ENCODE results near the gene ZHX3.

ZHX3 gene

GRCh38 chr20:41307021-41307420 is 10.5 kb downstream of the ZHX3 start:
- TF ChIP-seq, protein P1, sequence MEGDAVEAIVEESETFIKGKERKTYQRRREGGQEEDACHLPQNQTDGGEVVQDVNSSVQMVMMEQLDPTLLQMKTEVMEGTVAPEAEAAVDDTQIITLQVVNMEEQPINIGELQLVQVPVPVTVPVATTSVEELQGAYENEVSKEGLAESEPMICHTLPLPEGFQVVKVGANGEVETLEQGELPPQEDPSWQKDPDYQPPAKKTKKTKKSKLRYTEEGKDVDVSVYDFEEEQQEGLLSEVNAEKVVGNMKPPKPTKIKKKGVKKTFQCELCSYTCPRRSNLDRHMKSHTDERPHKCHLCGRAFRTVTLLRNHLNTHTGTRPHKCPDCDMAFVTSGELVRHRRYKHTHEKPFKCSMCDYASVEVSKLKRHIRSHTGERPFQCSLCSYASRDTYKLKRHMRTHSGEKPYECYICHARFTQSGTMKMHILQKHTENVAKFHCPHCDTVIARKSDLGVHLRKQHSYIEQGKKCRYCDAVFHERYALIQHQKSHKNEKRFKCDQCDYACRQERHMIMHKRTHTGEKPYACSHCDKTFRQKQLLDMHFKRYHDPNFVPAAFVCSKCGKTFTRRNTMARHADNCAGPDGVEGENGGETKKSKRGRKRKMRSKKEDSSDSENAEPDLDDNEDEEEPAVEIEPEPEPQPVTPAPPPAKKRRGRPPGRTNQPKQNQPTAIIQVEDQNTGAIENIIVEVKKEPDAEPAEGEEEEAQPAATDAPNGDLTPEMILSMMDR (conservative IDR thresholded peaks at IDR 0.05; ENCODE audit: low read length), result no peak
- no peak overlapping the region for H3K4me3 ChIP-seq (ENCODE audit: low read length)
- DNase-seq (ENCODE audit: low read depth), result no peak

DNA sequence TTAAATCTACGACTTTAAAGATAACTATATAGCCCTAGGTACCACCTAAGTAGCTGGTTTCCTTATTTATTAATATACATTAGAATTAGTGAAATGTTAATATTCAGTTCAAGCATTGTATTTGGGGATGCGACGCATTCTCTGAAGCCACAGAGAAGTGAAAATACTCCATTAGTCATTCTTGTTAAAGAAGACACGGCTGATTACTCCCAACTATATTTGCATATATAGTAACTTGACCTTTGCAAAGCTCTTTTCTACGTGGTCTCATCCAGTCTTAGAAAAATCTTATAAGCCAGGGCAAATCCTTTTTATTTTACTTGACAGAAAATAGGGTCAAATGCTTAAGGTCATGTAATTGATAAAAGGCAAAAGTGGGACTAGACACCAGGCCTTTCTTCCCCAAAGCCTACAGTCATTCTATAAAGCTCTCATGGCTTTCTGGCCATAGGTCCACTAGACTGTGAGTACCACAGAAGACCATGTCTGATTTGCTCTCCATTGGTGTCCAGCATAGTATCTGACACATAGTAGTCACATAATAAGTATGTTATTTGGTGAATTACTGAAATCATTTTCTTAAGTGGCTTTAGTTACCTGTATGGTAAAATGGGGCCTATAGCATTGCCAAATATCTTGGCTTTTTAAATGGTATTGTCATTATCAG is 11.3 kb downstream of the ZHX3 start:
- H3K4me3 ChIP-seq (ENCODE audit: low read length), result no peak overlapping the region
- no peak for DNase-seq (ENCODE audit: low read depth)
- TF ChIP-seq, protein P1 (conservative IDR thresholded peaks at IDR 0.05; ENCODE audit: low read length), result no peak

DNA sequence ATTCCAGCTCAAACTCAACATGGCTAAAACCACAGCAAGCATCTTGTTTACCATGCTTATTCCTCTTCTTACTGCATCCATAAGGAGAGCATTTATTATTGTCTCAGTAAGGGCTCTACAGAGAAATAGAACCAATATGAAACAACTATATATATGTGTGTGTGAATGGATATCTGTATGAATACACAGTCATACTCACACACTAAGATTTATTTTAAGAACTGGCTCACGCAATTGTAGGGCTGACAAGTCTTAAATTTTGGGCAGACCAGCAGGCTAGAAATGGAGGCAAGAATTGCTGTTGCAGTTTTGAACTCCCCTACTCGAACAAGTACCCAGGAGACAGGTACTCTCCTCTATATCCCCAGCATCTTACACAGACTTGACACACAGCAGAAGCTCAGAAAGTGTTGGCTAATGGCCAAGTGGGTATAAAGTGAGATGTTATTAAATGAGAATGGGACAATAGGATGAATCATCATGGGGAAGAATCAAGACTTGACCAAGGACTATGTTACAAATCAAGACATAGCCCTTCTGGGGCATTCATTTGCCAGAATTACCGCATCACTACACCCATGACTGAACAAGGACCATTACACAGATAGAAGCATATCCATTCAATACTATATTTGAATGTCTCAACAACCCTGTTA is 13.0 kb downstream of the ZHX3 start:
- no peak for DNase-seq (ENCODE audit: low read depth)
- H3K4me3 ChIP-seq (ENCODE audit: low read length), result no peak overlapping the region
- TF ChIP-seq, protein P1 (conservative IDR thresholded peaks at IDR 0.05; ENCODE audit: low read length), result no peak

DNA sequence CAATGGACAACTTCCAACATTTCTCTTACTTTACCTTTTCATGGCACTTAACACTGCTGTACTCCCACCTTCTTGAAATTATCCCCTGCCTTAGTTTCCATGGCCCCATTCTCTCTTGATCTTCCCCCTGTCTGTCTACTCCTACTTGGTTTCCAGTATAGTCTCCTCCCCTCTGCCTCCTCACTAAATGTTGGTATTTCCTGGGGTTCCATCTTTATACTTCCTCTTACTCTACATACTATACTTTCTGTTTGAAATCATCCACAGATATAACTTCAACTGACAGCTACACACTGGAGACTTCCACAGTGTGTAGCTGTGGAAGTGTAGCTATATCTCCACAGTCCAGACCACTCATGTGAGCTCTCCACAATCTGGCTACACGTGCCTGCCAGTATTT is 13.5 kb downstream of the ZHX3 start:
- DNase-seq (ENCODE audit: low read depth), result no peak
- no peak overlapping the region for H3K4me3 ChIP-seq (ENCODE audit: low read length)
- TF ChIP-seq, protein P1 (conservative IDR thresholded peaks at IDR 0.05; ENCODE audit: low read length), result no peak

GRCh38 chr20:41300886-41301285 is 16.6 kb downstream of the ZHX3 start:
- no peak overlapping the region for H3K4me3 ChIP-seq (ENCODE audit: low read length)
- DNase-seq (ENCODE audit: low read depth), result no peak
- TF ChIP-seq, protein P1 (conservative IDR thresholded peaks at IDR 0.05; ENCODE audit: low read length), result no peak

- no peak for DNase-seq (ENCODE audit: low read depth)
- TF ChIP-seq, protein P1 (conservative IDR thresholded peaks at IDR 0.05; ENCODE audit: low read length), result no peak
- H3K4me3 ChIP-seq (ENCODE audit: low read length), result no peak overlapping the region
These were observed 17.1 kb downstream of the ZHX3 start for GRCh38 chr20:41300383-41300782.

DNA sequence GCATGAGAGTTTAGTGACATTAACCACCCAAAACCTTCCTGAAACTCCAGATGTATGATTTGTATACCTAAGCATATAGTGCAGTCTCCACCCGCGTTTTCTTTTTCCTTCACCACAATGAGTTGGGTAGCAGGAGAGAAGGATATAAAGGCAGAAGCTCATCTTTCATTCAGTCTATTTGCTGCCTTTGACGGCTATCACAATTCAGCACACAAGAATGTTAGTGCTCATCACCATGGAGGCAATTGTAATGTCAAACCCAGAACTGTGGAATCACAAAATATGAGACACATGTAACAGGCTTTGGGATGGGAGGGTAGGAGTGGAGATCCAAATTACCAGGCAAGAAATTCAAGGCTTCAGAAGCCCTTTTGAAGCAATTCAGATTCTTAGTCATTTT is 17.6 kb downstream of the ZHX3 start:
- TF ChIP-seq, protein P1 (conservative IDR thresholded peaks at IDR 0.05; ENCODE audit: low read length), result no peak
- H3K4me3 ChIP-seq (ENCODE audit: low read length), result no peak overlapping the region
- DNase-seq (ENCODE audit: low read depth), result peak; percentile 62

All from AG10803 (cell line).